GM19324 (cell line): ENCODE measurements around the gene COL20A1.
"Not testable (repeated sequence)": the region's sequence is repeated elsewhere in the genome, so short reads cannot be mapped to it uniquely, and the experiment has no call there.

Experiments used
- ATAC-seq: cut with Tn5 transposase; IDR thresholded peaks from one replicate; pipeline ENCODE4 v1.9.1; 2021; ENCODE audit warnings: mild to moderate bottlenecking, moderate library complexity; ENCODE audit not compliant: unreplicated experiment, low FRiP score

The COL20A1 gene

DNA sequence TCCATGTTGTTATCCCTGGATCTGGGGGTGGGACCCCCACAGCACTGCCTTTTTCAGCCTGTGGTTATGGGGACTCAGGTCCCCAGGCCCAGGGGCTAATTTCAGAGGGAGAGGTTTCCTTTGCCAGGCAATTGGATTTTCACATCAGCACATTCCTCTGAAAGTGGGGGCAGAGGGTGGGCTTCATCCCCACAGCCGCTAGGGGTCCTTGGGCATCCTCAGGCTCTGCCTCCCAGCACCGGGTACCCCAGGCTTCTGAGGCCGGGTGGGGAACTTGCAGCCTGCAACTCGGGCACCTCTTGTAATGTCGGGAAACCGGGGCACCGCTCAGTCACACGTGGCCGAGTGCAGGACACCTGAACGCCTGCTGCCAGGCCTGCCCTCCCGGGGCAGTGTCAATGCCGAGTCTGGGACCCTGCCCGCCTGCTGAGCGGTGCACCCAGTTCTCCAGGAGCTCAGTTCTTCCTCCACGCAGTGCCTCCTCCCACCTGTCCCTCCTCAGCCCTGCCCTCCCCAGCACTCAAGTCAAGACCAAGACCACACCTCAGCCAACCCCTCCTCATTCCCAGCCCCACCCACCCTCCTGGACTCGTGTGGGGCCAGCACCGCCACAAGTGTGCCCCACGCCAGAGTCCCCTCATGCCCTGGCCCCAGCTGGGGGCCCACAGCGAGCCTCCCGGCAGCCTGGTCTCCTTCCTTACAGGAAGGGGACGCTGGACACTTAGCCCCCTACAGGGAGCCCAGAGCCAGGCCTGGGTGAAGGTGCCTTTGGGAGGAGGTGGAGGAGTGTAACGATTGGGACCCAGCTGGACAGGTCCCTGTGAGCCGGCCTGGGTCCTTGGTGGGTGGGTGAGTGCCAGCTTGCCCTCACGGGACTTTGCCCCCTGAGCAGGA lies 77.0 kb downstream of the COL20A1 start:
- ATAC-seq = no peak

DNA sequence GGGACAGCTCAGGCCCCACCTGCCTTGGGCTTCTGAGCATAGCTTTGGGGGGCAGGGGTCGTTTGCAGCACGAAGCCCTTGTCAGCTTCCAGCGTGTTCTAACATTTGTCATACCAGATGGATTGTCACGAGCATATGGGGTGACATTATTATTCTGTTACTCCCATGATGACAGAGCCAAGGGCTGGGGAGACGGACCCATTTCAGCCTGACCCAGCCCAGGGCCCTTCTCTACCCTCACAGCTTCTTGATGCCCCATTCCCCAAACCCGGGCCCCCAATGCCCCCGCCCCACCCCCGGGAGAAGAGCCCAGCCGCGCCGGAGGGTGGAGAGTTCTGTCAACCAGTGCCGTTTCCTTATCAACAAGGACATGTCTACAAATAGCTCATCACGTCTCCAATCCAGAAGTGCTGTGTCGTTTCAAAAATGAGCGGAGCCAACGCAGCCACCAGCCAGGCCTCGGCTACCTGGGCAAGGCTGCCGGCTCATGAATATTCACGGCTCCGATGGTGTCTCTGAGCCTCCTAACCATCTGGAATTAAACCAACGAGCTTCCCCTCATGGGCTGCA lies 77.7 kb downstream of the COL20A1 start:
- no peak for ATAC-seq

DNA sequence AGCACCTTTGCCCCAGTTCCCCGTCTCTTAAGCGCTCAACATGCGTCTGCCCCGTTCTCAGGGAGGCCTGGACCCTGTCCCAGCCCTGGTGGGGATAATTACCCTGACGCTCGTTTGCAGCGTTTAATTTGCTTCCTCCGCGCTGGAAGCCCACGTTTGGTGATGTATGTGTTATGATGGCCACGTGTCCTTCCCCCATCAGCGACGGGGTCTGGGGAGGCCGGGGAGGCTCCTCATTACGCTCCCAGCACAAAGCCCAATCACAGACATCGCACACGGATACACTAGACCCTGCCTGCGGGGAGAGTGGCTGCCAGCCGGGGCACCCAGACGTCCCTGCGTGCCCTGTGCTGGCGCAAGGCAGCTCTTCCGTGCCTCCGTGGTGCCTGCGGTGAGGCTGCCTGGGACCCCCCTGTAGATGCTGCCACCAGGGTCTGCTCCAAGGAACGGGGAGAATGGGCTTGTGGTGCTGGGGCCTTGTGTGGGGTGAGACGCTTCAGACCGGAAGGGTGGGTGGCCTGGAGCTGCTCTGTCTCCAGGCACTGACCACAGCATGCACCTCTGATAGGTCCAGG lies 78.4 kb downstream of the COL20A1 start:
- no peak for ATAC-seq

DNA sequence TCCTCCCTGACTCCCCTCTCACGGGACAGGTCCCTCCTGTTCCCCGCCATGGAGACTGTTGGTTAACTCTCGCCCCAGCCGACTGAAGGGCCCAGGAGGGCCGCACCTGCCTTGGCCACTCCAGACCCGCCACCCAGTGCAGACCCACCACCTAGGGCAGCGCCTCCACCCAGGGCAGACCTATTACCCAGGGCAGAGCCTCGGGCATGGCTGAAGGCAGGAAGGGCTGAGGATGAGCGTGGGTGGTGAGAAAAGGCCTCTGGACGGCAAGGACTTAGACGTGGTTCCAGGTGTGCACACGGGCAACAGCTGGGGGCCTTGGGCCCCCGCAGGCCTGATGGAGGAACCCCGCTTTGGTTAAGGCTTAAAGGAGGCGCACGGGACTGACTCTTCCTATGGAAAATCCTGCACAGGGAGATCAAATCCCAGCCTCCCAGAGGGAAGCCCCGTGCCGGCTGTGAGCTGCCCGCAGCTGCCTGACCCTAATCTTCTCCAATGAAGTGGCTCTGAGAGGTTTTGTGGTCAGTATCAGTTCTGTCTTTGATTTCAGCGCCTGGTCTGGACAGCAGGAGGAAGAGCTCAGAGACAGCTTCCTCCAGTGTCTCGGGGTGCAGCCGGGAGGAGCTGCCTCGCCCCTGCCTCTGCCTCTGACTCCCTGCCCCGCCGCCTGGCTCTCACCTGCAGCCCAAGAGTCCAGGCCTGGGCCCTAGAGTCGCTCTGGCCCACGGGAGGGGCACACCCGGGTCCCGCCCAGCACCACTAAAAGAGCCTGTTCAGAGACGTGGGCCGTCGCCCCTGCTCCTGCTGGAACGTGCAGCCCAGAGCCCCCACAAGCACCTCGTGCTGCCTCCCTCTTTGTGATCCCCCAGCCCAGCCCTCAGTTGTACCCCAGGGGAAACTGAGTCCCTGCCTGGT lies 80.2 kb downstream of the COL20A1 start:
- ATAC-seq = no peak

DNA sequence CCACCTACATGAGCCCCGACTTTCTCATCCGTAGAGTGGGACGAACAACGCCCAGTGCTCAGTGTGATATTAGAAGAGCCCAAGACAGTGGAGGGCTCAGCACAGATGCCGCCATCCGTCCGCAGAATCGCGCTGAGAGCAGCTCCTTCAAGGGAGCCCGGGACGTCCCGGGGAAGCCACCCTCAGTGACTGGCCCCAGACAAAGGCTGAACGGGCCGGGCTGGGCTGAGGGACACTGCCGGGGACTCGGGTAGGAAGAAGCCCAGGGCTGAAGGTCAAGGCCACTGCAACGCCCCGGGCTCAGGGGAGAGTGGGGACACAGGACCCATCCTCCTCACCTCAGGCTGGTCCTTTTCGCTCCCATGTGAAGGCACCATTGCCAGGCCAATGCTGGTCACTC lies 81.0 kb downstream of the COL20A1 start:
- no peak for ATAC-seq

DNA sequence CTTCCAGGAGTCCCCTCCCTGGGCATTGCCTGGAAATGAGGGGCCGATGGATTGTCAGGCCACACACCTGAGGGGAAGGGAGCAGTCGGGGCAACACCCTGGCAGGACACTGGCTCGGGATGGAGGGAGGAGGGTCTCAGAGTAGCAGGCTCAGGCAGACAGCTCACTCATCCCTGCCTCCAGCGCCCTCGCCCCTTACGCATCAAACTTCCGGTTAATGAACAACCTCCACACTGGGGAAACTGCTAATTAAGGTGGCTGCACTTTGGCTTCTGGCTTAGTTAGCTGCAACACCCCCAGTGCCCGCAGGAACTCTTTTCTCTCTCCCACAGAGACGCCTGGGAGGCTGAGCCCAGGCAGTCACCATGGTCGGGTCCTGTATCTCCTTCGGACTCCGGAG lies 81.5 kb downstream of the COL20A1 start:
- no peak for ATAC-seq

DNA sequence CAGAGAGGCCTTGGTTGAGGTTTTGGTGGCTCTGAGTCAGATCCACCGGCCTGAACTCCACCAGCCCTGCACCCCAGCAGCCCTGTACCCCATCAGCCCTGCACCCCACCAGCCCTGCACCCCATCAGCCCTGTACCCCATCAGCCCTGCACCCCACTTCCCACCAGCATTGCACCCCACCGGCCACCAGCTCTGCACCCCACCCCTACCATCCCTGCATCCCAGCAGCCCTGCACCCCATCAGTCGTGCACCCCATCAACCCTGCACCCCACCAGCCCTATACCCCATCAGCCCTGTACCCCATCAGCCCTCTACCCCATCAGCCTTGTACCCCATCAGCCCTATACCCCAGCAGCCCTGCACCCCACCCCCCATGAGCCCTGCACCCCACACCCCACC lies 82.5 kb downstream of the COL20A1 start:
- no peak for ATAC-seq

DNA sequence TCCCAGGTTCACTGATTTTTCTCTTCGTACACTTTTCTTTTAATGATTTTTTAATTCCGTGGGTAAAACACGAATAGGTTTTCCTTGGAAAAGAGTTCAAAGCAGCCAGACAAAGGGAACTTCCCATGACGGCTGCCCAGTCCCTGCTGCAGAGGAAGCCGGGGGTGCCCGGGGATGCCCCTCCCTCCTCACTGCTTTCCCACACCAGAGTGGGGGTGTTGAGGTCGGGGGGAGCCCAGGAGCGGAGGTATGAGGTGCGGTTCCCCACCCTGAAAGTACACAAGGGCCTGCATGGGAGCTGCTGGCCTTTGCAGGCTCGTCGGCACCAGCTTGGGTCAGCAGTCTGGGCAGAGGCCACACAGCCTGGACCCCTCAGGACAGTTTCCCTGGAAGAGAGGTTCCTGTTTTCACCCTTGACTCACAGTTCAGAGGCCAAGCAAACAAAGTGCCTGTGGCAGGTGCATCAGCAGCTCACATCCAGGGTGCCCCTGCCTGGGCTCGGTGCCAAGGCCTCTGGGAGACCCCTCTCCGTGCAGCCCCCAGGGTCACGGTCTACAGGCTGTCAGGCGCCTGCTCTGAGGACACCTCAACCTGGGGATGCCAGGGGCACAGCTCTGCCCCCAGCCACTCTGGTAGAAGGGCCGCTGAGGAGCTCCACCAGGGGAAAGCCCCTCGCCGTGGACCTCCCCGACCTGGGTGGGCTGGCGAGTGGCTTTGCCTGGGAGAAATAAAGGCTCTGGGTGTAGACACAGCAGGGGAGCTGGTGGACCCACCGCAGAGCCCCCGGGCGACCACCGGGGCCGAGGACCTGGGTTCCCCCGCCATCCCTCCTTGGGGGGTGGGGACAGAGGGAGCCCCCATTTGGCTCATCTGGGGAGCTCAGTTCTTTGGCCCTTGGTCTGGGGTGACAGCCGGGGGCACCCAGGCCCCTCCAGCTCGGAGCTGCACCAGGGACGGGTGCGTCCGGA lies 83.6 kb downstream of the COL20A1 start:
- ATAC-seq = no peak

DNA sequence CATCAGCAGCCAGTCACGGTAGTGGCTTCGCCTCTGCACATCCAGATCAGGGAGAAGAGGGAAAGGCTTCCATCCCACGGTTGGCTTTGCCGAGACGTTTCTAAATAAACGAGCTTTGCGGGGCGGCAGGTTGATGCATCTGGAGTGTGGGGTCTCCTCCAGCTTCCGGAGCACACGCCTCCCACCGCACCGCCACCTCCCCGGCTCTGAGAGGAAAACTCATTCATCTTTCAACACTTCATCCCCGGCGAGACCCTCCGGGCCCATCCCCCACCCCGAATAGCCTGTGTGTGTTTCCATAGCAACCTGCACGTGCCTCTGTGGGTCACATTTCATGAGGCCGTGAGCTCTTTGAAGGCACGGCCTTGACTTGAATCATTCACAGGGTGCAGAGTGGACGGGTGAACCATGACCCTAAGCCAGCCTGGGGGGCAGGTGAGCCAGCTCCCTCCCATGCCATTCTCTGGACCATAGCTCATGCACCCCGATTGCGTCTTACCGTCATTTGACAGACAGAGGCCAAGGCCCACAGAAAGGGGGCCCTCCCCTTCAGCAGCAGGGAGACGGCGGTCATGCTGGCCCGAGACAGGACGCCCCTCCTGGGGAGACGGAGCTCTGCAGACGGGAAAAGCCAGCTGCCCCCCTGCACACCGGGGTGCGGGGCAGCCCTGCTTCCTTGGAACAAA lies 84.4 kb downstream of the COL20A1 start:
- ATAC-seq = no peak

DNA sequence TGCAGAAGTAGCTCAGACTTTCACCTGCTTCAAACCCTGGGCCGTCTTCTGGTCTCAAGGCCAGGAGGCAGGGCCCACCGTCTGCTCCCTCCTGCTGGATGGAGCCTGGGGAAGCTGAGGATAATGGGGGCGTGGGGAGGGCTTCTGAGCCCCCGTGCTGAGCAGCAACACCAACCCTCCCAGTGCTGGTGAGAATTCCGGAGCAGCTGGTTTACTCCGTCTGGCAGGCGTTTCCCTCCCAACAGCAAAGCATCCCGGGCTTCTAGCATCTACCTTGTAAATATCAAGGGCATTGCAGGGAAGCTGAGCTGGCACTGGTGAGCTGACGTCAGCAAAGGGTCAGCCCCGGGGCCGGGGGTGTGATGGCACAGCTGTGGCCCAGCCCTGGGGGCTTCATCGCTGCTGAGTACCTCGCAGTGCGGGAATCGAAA lies 85.0 kb downstream of the COL20A1 start:
- ATAC-seq = no peak

DNA sequence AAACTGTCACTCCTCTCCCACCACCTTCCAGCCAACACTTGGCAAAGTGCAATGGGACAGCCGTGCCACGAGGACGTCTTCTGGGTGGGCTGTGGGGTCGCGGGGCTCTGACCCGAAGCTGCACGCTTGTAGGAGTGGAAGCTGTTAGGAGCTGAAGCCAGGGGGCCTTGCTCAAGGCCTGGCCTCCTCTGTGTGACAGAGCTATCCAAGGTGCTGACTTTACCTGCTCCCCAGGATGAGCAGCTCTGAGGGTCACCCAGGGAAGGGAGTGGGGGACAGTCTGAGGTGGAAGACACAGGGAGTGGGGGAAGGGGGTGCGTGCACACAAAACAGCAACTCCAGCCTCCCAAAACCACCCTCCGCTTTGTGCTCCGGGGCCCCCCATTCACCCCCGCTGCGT lies 85.6 kb downstream of the COL20A1 start:
- ATAC-seq = no peak

DNA sequence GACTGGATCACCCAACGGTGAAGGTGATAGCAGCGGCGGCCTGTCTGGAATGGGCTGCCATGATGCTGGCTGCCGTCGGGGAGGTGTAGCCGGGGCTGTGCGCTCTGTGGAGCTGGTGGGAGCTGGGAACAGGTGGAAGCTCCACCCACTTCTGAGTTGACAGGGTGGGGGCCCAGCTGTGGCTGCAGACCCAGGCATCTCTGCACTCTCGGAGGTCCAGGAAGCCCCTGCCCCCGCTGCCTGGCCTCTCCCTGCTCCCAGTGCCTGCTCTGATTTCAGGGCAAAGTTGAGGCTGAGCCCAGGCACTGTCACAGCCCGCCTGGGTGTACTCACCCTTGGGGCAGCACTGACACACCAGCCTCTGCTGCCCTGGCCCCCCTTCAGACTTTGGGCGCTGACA lies 86.3 kb downstream of the COL20A1 start:
- no peak for ATAC-seq

DNA sequence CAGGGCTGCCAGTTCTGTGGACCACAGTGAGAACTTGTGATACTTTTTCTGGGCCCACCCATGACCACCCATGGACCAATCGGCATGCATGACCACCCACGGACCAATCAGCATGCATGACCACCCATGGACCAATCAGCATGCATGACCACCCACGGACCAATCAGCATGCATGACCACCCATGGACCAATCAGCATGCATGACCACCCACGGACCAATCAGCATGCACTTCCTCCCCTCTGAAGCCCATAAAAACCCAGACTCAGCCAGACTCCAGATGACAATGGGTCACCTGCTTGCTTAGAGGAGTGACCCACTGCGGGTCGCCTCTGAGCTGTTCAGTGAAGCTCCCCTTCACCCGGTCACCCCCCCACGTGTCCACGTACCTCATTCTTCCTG lies 86.9 kb downstream of the COL20A1 start:
- ATAC-seq = not testable (repeated sequence)

DNA sequence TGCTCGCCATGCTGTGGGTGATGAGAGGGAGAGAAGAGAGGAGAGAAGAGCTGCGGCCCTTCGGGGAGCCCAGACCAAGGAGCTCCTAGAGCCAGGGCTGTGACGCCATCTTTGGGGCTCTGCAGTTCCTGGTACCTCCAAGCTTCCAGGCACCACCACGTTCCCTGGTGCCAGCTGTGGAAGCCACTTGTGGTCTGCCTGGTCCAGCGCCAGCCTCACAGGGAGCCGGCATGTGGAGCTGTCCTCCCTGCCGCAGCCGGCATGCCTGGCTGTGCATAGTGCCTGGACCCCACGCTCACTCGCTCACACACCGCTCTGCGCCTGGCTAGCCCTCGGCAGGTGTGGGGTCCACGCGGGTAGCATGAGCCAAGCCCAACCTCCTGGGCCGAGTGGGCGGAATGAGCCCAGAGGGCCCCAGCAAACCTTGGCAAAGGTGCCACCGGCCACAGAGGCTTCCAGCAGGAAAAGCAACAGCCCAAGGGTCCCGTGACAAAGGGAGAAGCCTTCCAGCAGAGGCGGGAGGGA lies 87.4 kb downstream of the COL20A1 start:
- ATAC-seq = no peak

DNA sequence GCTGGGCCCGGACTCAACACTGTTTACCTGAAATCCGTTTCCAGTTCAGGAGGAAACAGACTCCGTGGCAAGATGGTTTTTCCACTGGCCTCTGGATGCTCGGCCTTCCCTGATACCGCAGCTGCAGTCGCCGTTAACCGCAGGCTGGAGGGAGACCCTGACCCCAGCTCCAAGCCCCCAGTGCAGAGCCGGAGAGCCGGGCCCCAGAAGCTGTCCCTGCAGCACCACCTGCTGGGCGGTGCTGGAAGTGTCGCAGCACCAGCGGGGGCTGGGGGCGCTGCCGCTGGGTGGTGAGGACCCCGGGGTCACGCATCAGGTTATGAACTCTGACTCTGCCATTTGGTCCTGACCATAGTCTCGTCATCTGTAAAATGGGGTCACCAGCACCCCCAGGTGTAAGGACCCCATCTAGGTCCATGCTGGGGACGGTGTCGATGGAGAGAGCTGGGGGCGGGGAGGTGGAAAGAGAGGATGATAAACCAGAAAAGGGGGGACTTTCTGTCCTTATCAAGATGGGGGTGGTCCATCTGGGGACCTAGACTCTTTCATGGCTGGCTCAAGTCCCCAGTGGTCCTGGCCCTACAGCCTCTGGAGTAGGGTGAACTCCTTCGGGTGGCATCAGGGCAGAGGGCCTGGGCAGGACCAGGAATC lies 88.9 kb downstream of the COL20A1 start:
- no peak for ATAC-seq

DNA sequence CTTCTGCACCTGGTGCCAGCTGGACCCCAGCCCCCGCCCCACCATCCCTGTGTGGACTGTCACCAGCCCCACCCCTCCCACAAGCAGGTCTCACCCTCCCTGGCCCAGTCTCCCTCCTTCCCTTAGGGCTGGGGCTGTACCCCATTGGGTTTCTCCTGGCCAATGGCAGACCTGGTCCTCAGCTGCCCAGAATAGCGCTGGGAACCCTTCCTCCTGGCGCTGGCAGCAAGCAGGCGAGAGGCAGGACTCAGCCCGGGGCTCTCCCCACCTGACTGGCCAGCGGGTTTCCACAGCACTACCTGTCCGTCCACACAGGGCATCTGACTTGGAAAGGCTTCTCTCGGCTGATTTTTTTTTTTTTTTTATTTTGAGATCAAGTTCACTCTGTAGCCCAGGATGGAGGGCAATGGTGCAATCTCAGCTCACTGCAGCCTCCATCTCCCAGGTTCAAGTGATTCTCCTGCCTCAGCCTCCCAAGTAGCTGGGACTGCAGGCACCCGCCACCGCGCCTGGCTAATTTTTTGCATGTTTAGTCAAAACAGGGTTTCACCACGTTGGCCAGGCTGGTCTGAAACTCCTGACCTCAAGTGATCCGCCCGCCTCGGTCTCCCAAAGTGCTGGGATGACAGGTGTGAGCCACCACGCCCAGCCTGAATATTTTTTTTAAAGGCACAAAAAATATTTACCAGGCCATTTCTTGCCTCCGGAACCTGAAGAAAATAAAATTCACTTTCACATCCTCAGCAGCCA lies 89.7 kb downstream of the COL20A1 start:
- no peak for ATAC-seq

DNA sequence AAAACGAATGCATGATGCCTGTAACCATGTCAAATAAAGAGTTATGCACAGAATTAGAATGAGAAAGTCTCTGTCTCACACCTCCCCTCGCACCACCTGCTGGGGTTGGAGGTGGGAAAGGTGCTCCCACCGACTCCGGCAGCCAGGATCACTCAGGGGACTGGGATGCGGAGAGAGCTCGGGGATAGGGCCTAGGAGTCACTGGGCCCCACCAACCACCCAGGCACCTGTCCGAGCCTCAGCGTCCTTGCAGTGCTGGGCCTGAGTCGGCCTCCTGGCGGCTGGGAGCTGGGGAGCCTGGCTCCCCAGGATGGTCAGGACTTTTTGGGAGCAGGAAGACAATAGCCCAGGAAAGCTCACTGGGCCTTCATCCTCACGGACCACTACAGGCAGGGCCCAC lies 90.6 kb downstream of the COL20A1 start:
- ATAC-seq = no peak

DNA sequence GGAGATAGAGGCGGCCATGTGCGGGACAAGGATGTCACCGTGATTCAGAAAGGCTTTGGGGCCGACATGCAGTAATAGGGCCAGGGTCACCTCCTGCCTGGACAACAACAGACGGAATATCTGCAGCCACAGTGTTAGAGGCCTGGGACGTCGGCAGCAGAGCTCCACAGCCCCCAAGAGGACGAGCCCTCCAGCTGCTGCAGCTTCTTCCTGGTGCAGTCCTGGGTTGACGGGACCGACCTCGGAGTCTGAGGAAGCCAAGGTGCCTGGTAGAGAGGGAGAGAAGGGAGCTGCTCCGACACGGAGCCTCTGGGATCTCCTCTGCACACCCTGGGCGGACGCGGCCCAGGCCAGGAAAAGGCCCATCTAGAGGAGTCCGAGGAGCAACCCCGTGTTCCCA lies 91.3 kb downstream of the COL20A1 start:
- no peak for ATAC-seq
